SK-N-SH (cell line): ENCODE data around the gene CARD14. TPM values are rescaled to one million over a fixed set of nuclear protein-coding genes. Genes with fewer than 3 reads are reported as not detected.
A peak's percentile ranks its signal among the peaks of the same experiment; 100 is the strongest.
"Not testable (repeated sequence)": the region's sequence is repeated elsewhere in the genome, so short reads cannot be mapped to it uniquely, and the experiment has no call there.

Experiments
- CTCF ChIA-PET: fragments of 300-600, 350-600 bp; formaldehyde crosslinking; extraction: SDS; loops from one replicate; lab custom pipeline; 2021; lab: Yijun Ruan, JAX
- POLR2A ChIA-PET: fragments of 350-600 bp; sonication (Branson Sonifier 250); formaldehyde crosslinking; extraction: SDS; loops from one replicate; lab custom pipeline; 2020; ENCODE audit warnings: antibody characterized with exemption, inconsistent platforms; lab: Yijun Ruan, JAX
- DNase-seq: peaks from one replicate; pipeline ENCODE4 v3.0.0; 2012
- H2AFZ ChIP-seq: fragments of 200-600 bp; sonication (generic); 2 replicates; pipeline ENCODE4 v1.8.1; 2016; ENCODE audit warnings: antibody characterized with exemption, mild to moderate bottlenecking, low read depth
- H3F3A ChIP-seq: fragments of 200-600 bp; sonication (generic); replicated peaks from 2 replicates; pipeline ENCODE3; 2016; ENCODE audit warnings: antibody characterized with exemption, mild to moderate bottlenecking; ENCODE audit not compliant: insufficient read depth
- H3K27ac ChIP-seq, 2 experiments: fragments of 200-500 bp in 1 of 2; fragments of 200-600 bp in 1 of 2; sonication (Bioruptor generic) in 1 of 2; sonication (generic), shearing (Covaris generic) in 1 of 2; 2 replicates each; pipeline versions ENCODE4 v1.5.1 to v1.6.1; 2014 to 2016; ENCODE audit warnings: low read depth in 2 of 2, inconsistent platforms in 1 of 2, low read length in 1 of 2, mild to moderate bottlenecking in 1 of 2, mixed read lengths in 1 of 2
- H3K27me3 ChIP-seq: fragments of 200-600 bp; sonication (generic), shearing (Covaris generic); 2 replicates; pipeline ENCODE4 v1.6.1; 2016; ENCODE audit warnings: mixed run types; ENCODE audit not compliant: insufficient read depth
- H3K36me3 ChIP-seq, 2 experiments: fragments of 200-500 bp in 1 of 2; fragments of 200-600 bp in 1 of 2; sonication (Bioruptor generic) in 1 of 2; sonication (generic) in 1 of 2; replicated peaks in 1 of 2; 2 replicates each; pipeline versions ENCODE3 to v1.5.1; 2014 to 2016; ENCODE audit warnings: low read length in 1 of 2, mild to moderate bottlenecking in 1 of 2; ENCODE audit not compliant: insufficient read depth in 2 of 2, control insufficient read depth in 1 of 2
- H3K4me1 ChIP-seq, 2 experiments: fragments of 200-500 bp in 1 of 2; fragments of 200-600 bp in 1 of 2; sonication (Bioruptor generic) in 1 of 2; sonication (generic), shearing (Covaris generic) in 1 of 2; 2 replicates each; pipeline versions ENCODE4 v1.5.1 to v1.6.1; 2014 to 2016; ENCODE audit warnings: low read depth in 1 of 2, low read length in 1 of 2, mixed run types in 1 of 2; ENCODE audit not compliant: insufficient read depth in 2 of 2, control insufficient read depth in 1 of 2
- H3K4me2 ChIP-seq: fragments of 200-600 bp; sonication (generic), shearing (Covaris generic); 2 replicates; pipeline ENCODE4 v1.6.1; 2017; ENCODE audit warnings: mixed run types
- H3K4me3 ChIP-seq, 2 experiments: fragments of 200-500 bp in 1 of 2; fragments of 200-600 bp in 1 of 2; sonication (Bioruptor generic) in 1 of 2; sonication (generic), shearing (Covaris generic) in 1 of 2; 2 replicates each; pipeline versions ENCODE4 v1.5.1 to v1.8.1; 2014 to 2016; ENCODE audit warnings: low read depth in 2 of 2, inconsistent platforms in 1 of 2, low read length in 1 of 2, mild to moderate bottlenecking in 1 of 2, mixed read lengths in 1 of 2, moderate library complexity in 1 of 2
- H3K79me2 ChIP-seq: fragments of 200-600 bp; sonication (generic); 2 replicates; pipeline ENCODE4 v1.8.1; 2017; ENCODE audit warnings: mild to moderate bottlenecking; ENCODE audit not compliant: insufficient read depth
- H3K9ac ChIP-seq: fragments of 200-600 bp; sonication (generic); 2 replicates; pipeline ENCODE4 v1.6.1; 2017; ENCODE audit warnings: mixed run types
- H3K9me2 ChIP-seq: fragments of 200-600 bp; sonication (generic); 2 replicates; pipeline ENCODE4 v1.6.1; 2017; ENCODE audit warnings: mixed run types
- H3K9me3 ChIP-seq: fragments of 200-600 bp; sonication (generic); 2 replicates; pipeline ENCODE4 v1.6.1; 2017; ENCODE audit warnings: mixed run types, mild to moderate bottlenecking, moderate library complexity
- H4K20me1 ChIP-seq: fragments of 200-600 bp; sonication (generic); 2 replicates; pipeline ENCODE4 v1.6.1; 2017; ENCODE audit warnings: mild to moderate bottlenecking, mixed run types; ENCODE audit not compliant: insufficient read depth
- CHD2 ChIP-seq: fragments of 150-350 bp; IDR thresholded peaks from 2 replicates; pipeline ENCODE4 v1.6.1; 2018; ENCODE audit warnings: low read length; ENCODE audit not compliant: partially characterized antibody
- ELF1 ChIP-seq: IDR thresholded peaks from 2 replicates; pipeline ENCODE4 v1.4.0; 2012
- EP300 ChIP-seq, 2 experiments: IDR thresholded peaks; 2 replicates each; pipeline versions ENCODE4 v1.4.0 to v1.6.1; 2012; ENCODE audit warnings: borderline replicate concordance in 1 of 2, low read depth in 1 of 2, low read length in 1 of 2
- JUND ChIP-seq: IDR thresholded peaks from 2 replicates; pipeline ENCODE4 v1.4.0; 2012
- RCOR1 ChIP-seq: fragments of 150-350 bp; IDR thresholded peaks from 2 replicates; pipeline ENCODE4 v1.6.1; 2017; ENCODE audit warnings: antibody characterized with exemption, low read length
- RXRA ChIP-seq: IDR thresholded peaks from 2 replicates; pipeline ENCODE4 v1.4.0; 2012; ENCODE audit warnings: low read depth, mild to moderate bottlenecking, borderline replicate concordance
- SIN3A ChIP-seq: IDR thresholded peaks from 2 replicates; pipeline ENCODE4 v1.6.1; 2012; ENCODE audit warnings: low read depth, mild to moderate bottlenecking, low read length, moderate library complexity, borderline replicate concordance
- TCF12 ChIP-seq: IDR thresholded peaks from 2 replicates; pipeline ENCODE4 v1.4.0; 2012
- WGBS: methylation state at CpG from one replicate; pipeline ENCODE4 v1.1.6; 2017; ENCODE audit warnings: low lambda C conversion rate; 5-methylcytosine and 5-hydroxymethylcytosine counted together
- polyA plus RNA-seq, 3 experiments: library from polyadenylated mRNA; depleted of rRNA; stranded (reverse); fragments of >200 nt; gene quantifications; 2 replicates each; pipeline ENCODE4 v1.2.3, GENCODE V29; 2012
- TF ChIP-seq, protein P1 (sequence below): IDR thresholded peaks from 2 replicates; pipeline ENCODE4 v1.6.1; 2012; ENCODE audit warnings: mild to moderate bottlenecking, low read depth, low read length, moderate library complexity
- TF ChIP-seq, protein P2 (sequence below): fragments of 150-350 bp; IDR thresholded peaks from 2 replicates; pipeline ENCODE4 v1.6.1; 2017; ENCODE audit warnings: antibody characterized with exemption, low read length, low read depth, borderline replicate concordance

CARD14 gene
- polyA plus RNA-seq, 1 of the 3 experiments (the other 2 are of a cell fraction): 0.05 TPM

GRCh38 chr17:80154166-80154565, 15.7 kb upstream of the CARD14 start:
- Histone ChIP-seq H3K27ac (no peak overlapping the region), H3K4me2 (no peak overlapping the region), H3K4me3 (no peak overlapping the region), H3K9ac (no peak overlapping the region), H3K36me3 (no peaks in the 10 kb centered on the region), H4K20me1 (no peaks in the 10 kb centered on the region), H3K9me3 (no peaks in the 10 kb centered on the region), H3F3A (peaks cover 4% of the 10 kb centered on the region), H3K9me2 (no peaks in the 10 kb centered on the region), H2AFZ (no peak overlapping the region), H3K27me3 (no peaks in the 10 kb centered on the region), H3K4me1 (0 out of 4 replicates have a peak, but pooled peaks cover 0 to 8% of the 10 kb centered on the region in 2 experiments), H3K79me2 (peaks cover 5% of the 10 kb centered on the region; the same call in 1 of the 2 replicates)
- whole genome bisulfite sequencing: 80% methylated on average over 5 of the region's 5 CpGs
- ChIA-PET POLR2A (no interaction called here), CTCF (interaction anchor here (1.2 kb wide), 1 partner anchor 24 kb away, joined by 3 read pairs; no protein-coding TSS in a partner anchor)
- TF ChIP-seq JUND (no peak), TCF12 (no peak), EP300 (IDR thresholded peaks at IDR 0.05; ENCODE audit: borderline replicate concordance in 1 of 2, low read depth in 1 of 2, low read length in 1 of 2) (no peak), ELF1 (no peak), SIN3A (no peak), CHD2 (no peak), RCOR1 (no peak), RXRA (no peak)
- TF ChIP-seq, protein P1, sequence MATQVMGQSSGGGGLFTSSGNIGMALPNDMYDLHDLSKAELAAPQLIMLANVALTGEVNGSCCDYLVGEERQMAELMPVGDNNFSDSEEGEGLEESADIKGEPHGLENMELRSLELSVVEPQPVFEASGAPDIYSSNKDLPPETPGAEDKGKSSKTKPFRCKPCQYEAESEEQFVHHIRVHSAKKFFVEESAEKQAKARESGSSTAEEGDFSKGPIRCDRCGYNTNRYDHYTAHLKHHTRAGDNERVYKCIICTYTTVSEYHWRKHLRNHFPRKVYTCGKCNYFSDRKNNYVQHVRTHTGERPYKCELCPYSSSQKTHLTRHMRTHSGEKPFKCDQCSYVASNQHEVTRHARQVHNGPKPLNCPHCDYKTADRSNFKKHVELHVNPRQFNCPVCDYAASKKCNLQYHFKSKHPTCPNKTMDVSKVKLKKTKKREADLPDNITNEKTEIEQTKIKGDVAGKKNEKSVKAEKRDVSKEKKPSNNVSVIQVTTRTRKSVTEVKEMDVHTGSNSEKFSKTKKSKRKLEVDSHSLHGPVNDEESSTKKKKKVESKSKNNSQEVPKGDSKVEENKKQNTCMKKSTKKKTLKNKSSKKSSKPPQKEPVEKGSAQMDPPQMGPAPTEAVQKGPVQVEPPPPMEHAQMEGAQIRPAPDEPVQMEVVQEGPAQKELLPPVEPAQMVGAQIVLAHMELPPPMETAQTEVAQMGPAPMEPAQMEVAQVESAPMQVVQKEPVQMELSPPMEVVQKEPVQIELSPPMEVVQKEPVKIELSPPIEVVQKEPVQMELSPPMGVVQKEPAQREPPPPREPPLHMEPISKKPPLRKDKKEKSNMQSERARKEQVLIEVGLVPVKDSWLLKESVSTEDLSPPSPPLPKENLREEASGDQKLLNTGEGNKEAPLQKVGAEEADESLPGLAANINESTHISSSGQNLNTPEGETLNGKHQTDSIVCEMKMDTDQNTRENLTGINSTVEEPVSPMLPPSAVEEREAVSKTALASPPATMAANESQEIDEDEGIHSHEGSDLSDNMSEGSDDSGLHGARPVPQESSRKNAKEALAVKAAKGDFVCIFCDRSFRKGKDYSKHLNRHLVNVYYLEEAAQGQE: no peak
- TF ChIP-seq, protein P2, sequence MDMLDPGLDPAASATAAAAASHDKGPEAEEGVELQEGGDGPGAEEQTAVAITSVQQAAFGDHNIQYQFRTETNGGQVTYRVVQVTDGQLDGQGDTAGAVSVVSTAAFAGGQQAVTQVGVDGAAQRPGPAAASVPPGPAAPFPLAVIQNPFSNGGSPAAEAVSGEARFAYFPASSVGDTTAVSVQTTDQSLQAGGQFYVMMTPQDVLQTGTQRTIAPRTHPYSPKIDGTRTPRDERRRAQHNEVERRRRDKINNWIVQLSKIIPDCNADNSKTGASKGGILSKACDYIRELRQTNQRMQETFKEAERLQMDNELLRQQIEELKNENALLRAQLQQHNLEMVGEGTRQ: no peak
- DNase-seq: no peak

DNA sequence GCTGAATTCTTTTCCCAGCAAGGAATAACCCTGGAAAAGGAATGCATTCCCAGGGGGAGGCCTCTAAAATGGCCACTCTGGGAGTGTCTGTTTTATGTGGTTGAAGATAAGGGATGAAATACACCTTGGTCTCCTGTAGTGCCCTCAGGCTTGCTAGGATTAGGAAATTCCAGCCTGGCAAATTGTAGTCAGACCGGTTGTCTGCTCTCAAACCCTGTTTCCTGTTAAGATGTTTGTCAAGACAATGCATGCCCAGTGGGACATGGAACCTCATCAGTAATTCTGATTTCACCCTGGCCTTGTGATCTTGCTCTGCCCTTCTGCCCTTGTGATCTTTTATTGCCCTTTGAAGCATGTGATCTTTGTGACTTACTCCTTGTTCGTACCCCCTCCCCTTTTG, 14.2 kb upstream of the CARD14 start:
- H3K4me2 ChIP-seq, H3K4me3 ChIP-seq, H4K20me1 ChIP-seq, H2AFZ ChIP-seq, H3K9me3 ChIP-seq, H3K79me2 ChIP-seq, POLR2A ChIA-PET, DNase-seq, H3F3A ChIP-seq, CTCF ChIA-PET, H3K27ac ChIP-seq, H3K9me2 ChIP-seq, H3K9ac ChIP-seq, H3K27me3 ChIP-seq, H3K4me1 ChIP-seq, H3K36me3 ChIP-seq: not testable (repeated sequence)
- 0 out of 4 replicates have a peak, but pooled peaks of 1 of the 2 experiments have one; percentile 7 for TF ChIP-seq EP300 (IDR thresholded peaks at IDR 0.05; ENCODE audit: borderline replicate concordance in 1 of 2, low read depth in 1 of 2, low read length in 1 of 2)
- WGBS: 14% methylated on average over 2 of the region's 2 CpGs
